Prostate gland (tissue), 2 donors: ENCODE measurements around the gene PROX1. TPM values are rescaled to one million over a fixed set of nuclear protein-coding genes. Genes with fewer than 3 reads are reported as not detected.

Experiments used
- DNase-seq: peaks from one replicate; pipeline ENCODE4 v3.0.0-alpha.2; 2019; ENCODE audit warnings: low spot score
- H3K27ac ChIP-seq, 2 donors: fragments of 200-600 bp; sonication (generic); 2 replicates each; pipeline ENCODE4 v1.5.1; 2017 to 2019
- H3K27me3 ChIP-seq: fragments of 200-600 bp; sonication (generic); replicated peaks from 2 replicates; pipeline ENCODE4 v1.5.1; 2019; ENCODE audit not compliant: insufficient read depth
- H3K36me3 ChIP-seq, 2 donors: fragments of 200-600 bp; sonication (generic); 1 replicate in 1 of 2; 2 replicates in 1 of 2; pipeline versions ENCODE4 v1.5.1 to v1.8.1; 2017 to 2019
- H3K4me1 ChIP-seq: fragments of 200-600 bp; sonication (generic); replicated peaks from 2 replicates; pipeline ENCODE4 v1.5.1; 2019
- H3K4me3 ChIP-seq, 2 donors: fragments of 200-600 bp; sonication (generic); 2 replicates each; pipeline ENCODE4 v1.5.1; 2017 to 2019
- H3K9me3 ChIP-seq: fragments of 200-600 bp; sonication (generic); 2 replicates; pipeline ENCODE4 v1.5.1; 2017
- CTCF ChIP-seq, 4 experiments: fragments of 200-600 bp in 2 of 4; fragments of 450-650 bp in 2 of 4; sonication (generic) in 2 of 4; IDR thresholded peaks; 1 replicate in 3 of 4; 2 replicates in 1 of 4; pipeline ENCODE4 v1.5.1; 2016 to 2019; ENCODE audit warnings: antibody characterized with exemption in 4 of 4, mild to moderate bottlenecking in 2 of 4, moderate library complexity in 2 of 4
- POLR2A ChIP-seq: fragments of 450-650 bp; IDR thresholded peaks from one replicate; pipeline ENCODE4 v1.6.1; 2016; ENCODE audit warnings: antibody characterized with exemption, mild to moderate bottlenecking
- POLR2AphosphoS5 ChIP-seq: sonication (generic); formaldehyde crosslinking; IDR thresholded peaks from one replicate; pipeline ENCODE4 v1.6.1; 2017; ENCODE audit warnings: antibody characterized with exemption
- WGBS: methylation state at CpG from one replicate; pipeline ENCODE4 v1.1.5; 2018; 5-methylcytosine and 5-hydroxymethylcytosine counted together
- intact Hi-C: fragments of 100-400 bp; cut with DNase I; formaldehyde crosslinking; loops from one replicate; pipeline ENCODE4 v1.14.2; 2022
- total RNA-seq, 2 donors: library from RNA; depleted of rRNA; stranded (reverse); fragments of >200 nt; gene quantifications; one replicate each; pipeline ENCODE4 v1.1.0, GENCODE V29; 2016

Gene PROX1
- total RNA-seq, 2 donors from 2014 or later, result 1.1 to 6.2 TPM

GRCh38 chr1:214008791-214009422 is 21.1 kb downstream of the PROX1 start:
- Histone ChIP-seq H3K4me1 (no peaks in the 10 kb centered on the region), H3K36me3 (no peaks in the 10 kb centered on the region), H3K4me3 (no peak overlapping the region), H3K9me3 (no peaks in the 10 kb centered on the region), H3K27ac (no peak overlapping the region), H3K27me3 (no peaks in the 10 kb centered on the region)
- DNase-seq, result no peak
- no peak for TF ChIP-seq POLR2A
- no peak for TF ChIP-seq POLR2AphosphoS5
- no peak for TF ChIP-seq CTCF (IDR thresholded peaks at IDR 0.05)
- intact Hi-C loops, result no loop called here
- 87% methylated on average over 8 of the region's 8 CpGs for WGBS

GRCh38 chr1:214009423-214010196 is 21.8 kb downstream of the PROX1 start:
- Histone ChIP-seq H3K36me3 (no peaks in the 10 kb centered on the region), H3K4me3 (no peak overlapping the region), H3K4me1 (no peaks in the 10 kb centered on the region), H3K27me3 (no peaks in the 10 kb centered on the region), H3K9me3 (no peaks in the 10 kb centered on the region), H3K27ac (no peak overlapping the region)
- TF ChIP-seq POLR2A (no peak), CTCF (IDR thresholded peaks at IDR 0.05) (no peak), POLR2AphosphoS5 (no peak)
- intact Hi-C loops, result no loop called here
- WGBS, result 78% methylated on average over 14 of the region's 14 CpGs
- no peak for DNase-seq

DNA sequence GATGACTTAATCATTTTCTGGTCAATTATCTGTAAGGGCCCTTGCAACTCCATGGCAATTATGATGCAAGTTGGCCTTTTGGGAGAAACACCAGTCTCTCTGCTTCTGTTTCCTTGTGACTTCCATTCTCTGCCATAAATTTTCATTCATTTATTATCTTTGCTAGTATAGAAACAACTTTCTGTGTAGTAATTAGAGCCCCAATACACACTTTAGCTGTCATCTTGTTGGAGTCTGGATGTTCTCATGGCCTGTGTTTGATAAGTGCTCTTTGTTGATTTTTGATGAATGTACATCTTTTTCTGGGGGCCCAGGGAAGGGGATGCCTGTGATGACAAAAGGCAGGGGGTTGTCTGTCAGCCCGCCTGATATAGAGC is 22.4 kb downstream of the PROX1 start:
- H3K27me3 ChIP-seq, result no peaks in the 10 kb centered on the region
- H3K27ac ChIP-seq, result no peak overlapping the region
- 85% methylated on average over 1 of the region's 1 CpG for WGBS
- no peaks in the 10 kb centered on the region for H3K36me3 ChIP-seq
- TF ChIP-seq CTCF (IDR thresholded peaks at IDR 0.05) (no peak), POLR2AphosphoS5 (no peak), POLR2A (no peak)
- no peaks in the 10 kb centered on the region for H3K4me1 ChIP-seq
- DNase-seq, result no peak
- intact Hi-C loops, result no loop called here
- no peaks in the 10 kb centered on the region for H3K9me3 ChIP-seq
- no peak overlapping the region for H3K4me3 ChIP-seq

DNA sequence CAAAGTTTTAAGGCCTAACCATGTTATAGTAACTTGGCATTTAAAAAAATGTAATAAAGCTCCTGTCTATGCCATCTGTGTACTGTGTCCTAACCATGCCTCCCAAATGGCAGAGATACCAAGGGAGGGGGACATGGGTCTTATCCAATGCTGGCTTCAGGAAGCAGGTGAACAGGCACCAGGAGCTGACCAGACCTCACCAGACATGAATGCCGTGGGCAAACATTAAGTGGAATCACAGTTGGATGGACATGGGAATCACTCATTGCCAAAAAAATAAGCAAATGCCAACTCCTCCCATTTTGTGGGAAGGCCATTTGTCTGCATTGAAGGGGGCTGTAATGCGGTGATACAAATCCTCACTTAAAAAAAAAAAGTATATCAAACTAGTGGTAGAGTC is 22.9 kb downstream of the PROX1 start:
- Histone ChIP-seq H3K27me3 (no peaks in the 10 kb centered on the region), H3K4me3 (no peak overlapping the region), H3K27ac (no peak overlapping the region), H3K9me3 (no peaks in the 10 kb centered on the region), H3K4me1 (no peaks in the 10 kb centered on the region), H3K36me3 (no peaks in the 10 kb centered on the region)
- no peak for TF ChIP-seq CTCF (IDR thresholded peaks at IDR 0.05)
- no peak for TF ChIP-seq POLR2AphosphoS5
- intact Hi-C loops, result no loop called here
- no peak for DNase-seq
- 100% methylated on average over 2 of the region's 2 CpGs for WGBS

- H3K27me3 ChIP-seq, result no peaks in the 10 kb centered on the region
- H3K4me3 ChIP-seq, result no peak overlapping the region
- TF ChIP-seq CTCF (IDR thresholded peaks at IDR 0.05), result no peak
- TF ChIP-seq POLR2AphosphoS5, result no peak
- no peak for TF ChIP-seq POLR2A
- H3K27ac ChIP-seq, result no peak overlapping the region
- H3K36me3 ChIP-seq, result no peaks in the 10 kb centered on the region
- no peak for DNase-seq
- H3K9me3 ChIP-seq, result no peaks in the 10 kb centered on the region
- intact Hi-C loops, result no loop called here
- H3K4me1 ChIP-seq, result no peaks in the 10 kb centered on the region
- 30% methylated on average over 2 of the region's 2 CpGs for WGBS
These were observed 24.6 kb downstream of the PROX1 start for GRCh38 chr1:214012418-214012817.
